Limb (tissue), 2 donors: ENCODE measurements around the gene TNFAIP2.
"Not testable (repeated sequence)": the region's sequence is repeated elsewhere in the genome, so short reads cannot be mapped to it uniquely, and the experiment has no call there.

Experiments
- DNase-seq, 2 donors: peaks; one replicate each; pipeline ENCODE4 v3.0.0-alpha.2; 2016; ENCODE audit errors: extremely low spot score in 2 of 2

TNFAIP2 gene

GRCh38 chr14:103155010-103155409 lies 31.7 kb downstream of the TNFAIP2 start:
- DNase-seq: no peak

- DNase-seq: not testable (repeated sequence)
Observed at GRCh38 chr14:103155416-103155815, 32.2 kb downstream of the TNFAIP2 start.

GRCh38 chr14:103155826-103156394 lies 32.6 kb downstream of the TNFAIP2 start:
- DNase-seq: no peak

GRCh38 chr14:103156651-103157378 lies 33.6 kb downstream of the TNFAIP2 start:
- DNase-seq: no peak

GRCh38 chr14:103157969-103158368 lies 34.7 kb downstream of the TNFAIP2 start:
- DNase-seq: no peak

GRCh38 chr14:103158688-103159087 lies 35.4 kb downstream of the TNFAIP2 start:
- DNase-seq: no peak

GRCh38 chr14:103160321-103161053 lies 37.2 kb downstream of the TNFAIP2 start:
- DNase-seq: no peak

- no peak for DNase-seq
Observed at GRCh38 chr14:103161054-103161397, 37.8 kb downstream of the TNFAIP2 start.

GRCh38 chr14:103163199-103163598 lies 39.9 kb downstream of the TNFAIP2 start:
- no peak for DNase-seq

GRCh38 chr14:103164006-103164405 lies 40.7 kb downstream of the TNFAIP2 start:
- no peak for DNase-seq

GRCh38 chr14:103164779-103165178 lies 41.5 kb downstream of the TNFAIP2 start:
- DNase-seq: no peak

GRCh38 chr14:103165323-103165722 lies 42.1 kb downstream of the TNFAIP2 start:
- no peak for DNase-seq

- no peak for DNase-seq
Observed at GRCh38 chr14:103169954-103170353, 46.7 kb downstream of the TNFAIP2 start.

GRCh38 chr14:103171206-103171605 lies 47.9 kb downstream of the TNFAIP2 start:
- DNase-seq: not testable (repeated sequence)

- DNase-seq: no peak
Observed at GRCh38 chr14:103172921-103173320, 49.7 kb downstream of the TNFAIP2 start.

- DNase-seq: not testable (repeated sequence)
Observed at GRCh38 chr14:103173887-103174286, 50.6 kb downstream of the TNFAIP2 start.

- not testable (repeated sequence) for DNase-seq
Observed at GRCh38 chr14:103176176-103176575, 52.9 kb downstream of the TNFAIP2 start.

GRCh38 chr14:103177376-103177775 lies 54.1 kb downstream of the TNFAIP2 start:
- no peak for DNase-seq

GRCh38 chr14:103178521-103178920 lies 55.3 kb downstream of the TNFAIP2 start:
- no peak for DNase-seq

GRCh38 chr14:103179094-103179493 lies 55.8 kb downstream of the TNFAIP2 start:
- DNase-seq: no peak

GRCh38 chr14:103180331-103180730 lies 57.1 kb downstream of the TNFAIP2 start:
- DNase-seq: no peak

GRCh38 chr14:103184046-103184445 lies 60.8 kb downstream of the TNFAIP2 start:
- DNase-seq: no peak
